Stimulated activated CD8-positive, alpha-beta memory T cell treated with anti-CD3 and anti-CD28 coated beads, Interleukin-15, amount 100 ng/mL, for 4 hours (primary cell): ENCODE data around the gene COMP.

Experiments
- DNase-seq, 2 donors: peaks; one replicate each; pipeline ENCODE4 v3.0.0-alpha.2; 2020; ENCODE audit warnings: low read depth in 2 of 2

The COMP gene

GRCh38 chr19:18783958-18784785 is 6.9 kb downstream of the COMP start:
- no peak for DNase-seq

DNA sequence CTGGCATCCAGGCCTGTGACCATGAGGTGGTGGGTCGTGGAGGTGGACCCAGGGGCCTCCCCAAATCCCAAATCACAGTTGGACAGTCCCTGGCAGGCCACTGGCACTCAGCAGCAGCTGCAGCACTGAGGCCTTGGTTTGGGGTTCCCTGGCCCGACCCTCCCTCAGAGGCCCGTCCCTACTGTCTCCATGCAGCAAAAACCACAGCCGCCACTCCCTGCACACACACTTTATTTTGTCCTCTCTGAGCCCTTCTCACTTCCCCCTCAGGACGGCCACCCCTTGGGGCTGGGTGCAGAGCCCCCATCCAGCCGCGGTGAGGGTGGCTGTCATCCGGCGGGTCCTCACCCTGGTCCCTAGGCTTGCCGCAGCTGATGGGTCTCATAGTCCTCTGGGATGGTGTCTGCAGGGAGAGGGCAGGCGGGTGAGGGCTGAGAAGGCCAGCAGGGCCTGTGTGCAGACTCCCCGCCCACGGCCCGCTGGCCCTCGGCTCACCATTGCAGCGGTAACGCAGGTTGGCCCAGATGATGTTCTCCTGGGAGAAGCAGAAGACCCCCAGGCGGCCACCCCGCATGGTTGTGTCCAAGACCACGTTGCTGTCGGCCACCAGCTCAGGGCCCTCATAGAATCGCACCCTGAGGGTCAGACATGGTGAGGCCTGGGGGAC is 8.4 kb downstream of the COMP start:
- DNase-seq, result no peak

DNA sequence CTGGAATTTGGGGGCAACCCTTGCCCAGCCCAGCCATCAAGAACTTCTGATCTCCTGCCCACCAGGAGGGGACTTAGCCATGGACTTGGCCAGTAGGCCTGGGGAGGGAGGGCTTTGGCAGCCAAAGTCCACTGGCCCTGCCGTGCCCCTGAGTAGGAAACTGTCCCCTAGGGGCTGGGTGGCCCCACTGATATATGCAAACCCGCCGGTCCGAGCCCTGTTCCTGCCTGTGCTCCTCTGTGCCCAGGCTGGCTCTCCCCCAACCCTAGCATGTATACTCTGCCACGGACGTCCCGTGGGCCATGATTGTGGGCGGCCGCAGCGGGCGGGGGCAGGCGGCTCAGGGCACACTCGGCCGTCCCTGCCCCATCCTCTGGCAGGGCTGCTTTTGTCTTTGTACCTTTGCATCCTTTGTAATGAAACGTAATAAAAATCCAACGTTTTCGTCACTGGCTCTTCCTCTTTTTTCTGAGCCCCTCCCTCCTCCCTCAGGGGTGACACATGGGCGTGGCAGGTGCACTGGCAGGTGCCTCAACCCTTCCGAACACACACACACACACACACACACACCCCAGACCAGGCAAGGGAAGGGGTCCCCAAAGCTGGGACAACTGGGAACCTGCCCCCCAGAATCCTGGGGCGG is 9.1 kb downstream of the COMP start:
- DNase-seq, result no peak

GRCh38 chr19:18781047-18781600 is 10.0 kb downstream of the COMP start:
- no peak for DNase-seq

DNA sequence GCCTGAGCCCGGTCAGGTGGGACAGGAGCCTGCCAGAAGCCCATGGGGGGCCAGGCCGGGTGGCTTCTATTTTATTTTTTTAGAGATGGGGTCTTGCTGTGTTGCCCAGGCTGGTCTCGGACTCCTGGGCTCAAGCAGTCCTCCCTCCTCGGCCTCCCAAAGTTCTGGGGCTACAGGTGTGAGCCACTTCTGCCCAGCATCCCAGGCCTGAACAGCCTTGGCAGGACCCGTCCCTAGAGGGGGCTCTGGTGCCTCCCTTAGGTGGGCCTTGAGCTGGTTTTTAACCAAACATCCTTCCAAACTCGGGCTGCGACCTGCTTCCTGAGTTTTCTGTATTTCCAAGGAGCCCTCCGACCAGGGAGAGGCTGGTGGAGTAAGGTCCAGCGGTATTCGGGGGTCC is 10.5 kb downstream of the COMP start:
- no peak for DNase-seq

DNA sequence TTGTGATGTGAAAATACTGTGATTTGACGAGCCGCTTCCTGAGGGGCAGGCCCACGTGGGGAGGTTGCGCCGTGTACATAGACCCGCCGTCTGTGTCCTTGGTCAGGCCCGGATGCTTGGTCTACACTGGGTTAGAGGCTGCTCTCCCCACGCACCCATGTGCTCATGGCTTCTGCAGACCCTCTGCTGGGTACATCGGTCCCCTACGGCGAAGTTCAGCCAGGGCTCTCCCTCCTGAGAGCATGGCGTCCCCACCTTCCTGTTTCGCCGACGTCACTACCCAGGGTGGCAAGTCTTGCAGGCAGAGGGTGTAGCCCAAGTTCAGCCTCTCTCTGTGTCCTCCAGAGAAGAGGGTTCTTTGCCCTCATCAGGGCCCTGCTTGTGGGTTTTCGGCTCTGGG is 11.0 kb downstream of the COMP start:
- no peak for DNase-seq

- no peak for DNase-seq
Observed at GRCh38 chr19:18778826-18779495, 12.1 kb downstream of the COMP start.

DNA sequence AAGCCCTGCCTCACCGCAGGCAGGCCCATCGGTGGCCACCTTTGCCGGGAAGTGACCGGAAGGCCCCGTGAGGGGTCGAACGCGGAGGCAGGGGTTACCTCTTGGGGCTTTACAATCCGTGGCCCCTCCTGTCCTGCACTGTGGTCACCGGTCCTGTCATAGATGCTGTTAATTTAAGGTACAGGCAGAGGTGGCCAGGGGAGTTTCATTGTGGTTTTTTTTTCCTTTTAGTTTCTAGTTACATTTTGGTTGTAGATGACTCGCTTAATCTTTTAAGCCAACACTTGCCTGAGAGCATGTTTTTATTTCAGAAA is 13.1 kb downstream of the COMP start:
- no peak for DNase-seq

GRCh38 chr19:18777301-18778075 is 13.6 kb downstream of the COMP start:
- DNase-seq, result no peak

DNA sequence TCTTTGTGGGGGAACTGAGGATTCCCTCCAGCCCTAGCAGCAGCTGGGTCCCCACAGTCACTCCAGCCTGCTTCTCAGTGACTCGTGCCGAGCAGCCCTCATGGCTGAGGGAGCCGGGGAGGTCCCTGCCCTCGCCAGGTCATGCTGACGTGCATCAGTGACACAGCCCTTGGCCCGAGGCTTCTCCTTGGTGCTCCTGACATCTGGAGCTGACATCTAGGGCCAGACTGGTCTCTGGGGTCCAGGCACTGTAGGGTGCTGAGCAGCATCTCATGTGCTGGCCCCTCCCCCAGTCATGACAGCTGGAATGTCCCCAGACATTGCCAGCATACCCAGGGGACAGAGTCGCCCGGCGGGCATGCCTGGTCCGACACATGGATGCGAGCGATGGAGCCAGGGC is 14.4 kb downstream of the COMP start:
- no peak for DNase-seq

DNA sequence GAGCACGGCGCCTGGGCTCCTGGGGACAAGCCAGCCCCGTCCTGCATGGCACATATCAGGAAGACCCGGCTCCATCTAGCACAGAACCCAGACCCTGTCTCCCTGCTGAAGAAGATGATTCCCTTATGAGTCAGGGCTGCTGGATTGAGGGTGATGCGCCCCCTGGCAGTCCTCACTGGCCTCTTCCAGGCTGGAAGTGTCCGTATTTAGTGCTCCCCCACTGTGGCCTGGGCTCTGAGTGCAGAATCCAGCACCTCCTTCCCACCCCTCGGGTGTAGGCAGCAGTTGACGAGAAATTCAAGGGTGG is 14.9 kb downstream of the COMP start:
- DNase-seq, result no peak

DNA sequence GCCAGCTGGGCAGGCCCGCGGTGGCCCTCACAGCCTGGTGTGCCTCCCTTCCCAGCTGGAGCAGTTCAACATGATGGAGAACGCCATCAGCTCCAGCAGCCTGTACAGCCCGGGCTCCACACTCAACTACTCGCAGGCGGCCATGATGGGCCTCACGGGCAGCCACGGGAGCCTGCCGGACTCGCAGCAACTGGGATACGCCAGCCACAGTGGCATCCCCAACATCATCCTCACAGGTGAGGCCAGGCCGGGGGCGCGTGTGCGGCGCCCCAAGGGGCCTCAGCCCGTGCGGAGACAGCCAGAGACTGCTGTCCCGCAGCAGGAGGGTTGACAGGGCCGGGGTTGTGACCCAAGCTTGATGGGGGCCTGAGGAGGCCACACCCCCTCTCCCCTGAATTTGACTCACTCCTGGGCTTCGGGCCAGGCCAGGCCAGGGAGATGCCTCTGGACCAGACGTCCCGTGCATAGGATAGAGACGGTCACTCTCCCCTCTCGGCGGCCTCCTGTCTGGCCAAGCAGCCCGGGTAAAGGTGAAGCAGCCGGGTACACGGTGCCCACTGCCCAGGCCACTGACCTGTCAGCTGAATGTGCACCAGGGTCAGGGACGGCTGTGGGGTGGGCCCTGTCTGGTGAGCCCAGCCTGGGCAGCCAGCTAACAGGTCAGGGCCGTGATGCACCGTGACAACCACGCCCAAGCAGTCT is 15.4 kb downstream of the COMP start:
- DNase-seq, result no peak

- no peak for DNase-seq
Observed at GRCh38 chr19:18774782-18775444, 16.2 kb downstream of the COMP start.

DNA sequence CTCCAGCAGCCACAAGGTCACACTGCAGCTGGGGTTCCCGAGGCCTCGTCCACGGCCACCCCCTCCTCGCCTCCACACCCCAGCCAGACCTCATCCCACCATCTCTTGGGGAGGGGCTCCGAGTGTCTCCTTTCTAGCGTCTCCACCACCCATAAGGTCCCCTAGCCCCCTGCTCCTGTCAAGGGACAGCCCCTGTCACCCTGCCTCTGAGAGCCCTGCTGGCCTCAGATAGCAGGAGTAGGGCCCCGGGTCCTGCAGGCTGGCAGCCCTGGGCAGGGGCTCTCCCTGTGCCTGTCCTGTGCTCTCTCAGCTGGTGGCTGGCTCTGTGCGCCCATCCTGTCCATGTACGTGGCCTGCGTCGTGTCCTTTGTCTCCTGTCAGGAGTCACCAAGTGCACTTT is 17.0 kb downstream of the COMP start:
- no peak for DNase-seq

GRCh38 chr19:18773682-18774081 is 17.4 kb downstream of the COMP start:
- DNase-seq, result no peak

- DNase-seq, result no peak
Observed at GRCh38 chr19:18772620-18773587, 18.2 kb downstream of the COMP start.

GRCh38 chr19:18771328-18772242 is 19.5 kb downstream of the COMP start:
- no peak for DNase-seq

DNA sequence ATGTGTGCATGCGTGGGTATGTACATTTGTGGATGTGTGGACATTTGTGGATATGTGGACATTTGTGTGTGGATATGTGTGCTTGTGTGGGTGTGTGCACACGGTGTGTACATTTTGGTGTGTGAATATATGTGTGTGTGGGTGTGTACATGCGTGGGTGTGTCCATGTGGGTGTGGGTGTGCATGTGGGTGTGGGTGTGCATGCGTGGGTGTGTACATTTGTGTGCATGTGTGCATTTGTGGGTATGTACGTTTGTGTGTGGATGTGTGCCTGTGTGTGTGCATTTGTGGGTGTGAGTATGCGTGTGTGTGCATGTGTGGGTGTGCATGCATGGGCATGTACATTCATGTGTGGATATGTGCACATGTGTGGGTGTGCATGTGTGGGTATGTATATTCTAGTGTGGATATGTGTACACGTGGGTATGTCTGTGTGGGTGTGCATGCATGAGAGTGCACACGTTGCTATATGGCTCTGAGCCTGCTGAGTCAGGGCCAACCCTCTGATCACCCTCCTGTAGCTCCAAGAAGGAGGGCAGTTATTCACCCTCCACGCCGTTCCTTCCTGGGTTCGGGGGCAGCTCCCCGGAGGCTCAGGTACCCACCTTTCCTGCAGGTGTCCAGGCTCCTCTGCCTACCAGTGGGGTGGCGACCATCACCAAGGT is 20.3 kb downstream of the COMP start:
- no peak for DNase-seq
